SU-DHL-6 (cell line): Measurements from ENCODE around the gene NTSR1.
"Not testable (repeated sequence)": the region's sequence is repeated elsewhere in the genome, so short reads cannot be mapped to it uniquely, and the experiment has no call there.

Experiments used
- H2AFZ ChIP-seq: fragments of 200-600 bp; sonication (generic); 2 replicates; pipeline ENCODE4 v1.6.1; 2014; ENCODE audit warnings: low read depth, mild to moderate bottlenecking, moderate library complexity, mixed read lengths, antibody characterized with exemption, low read length; ENCODE audit not compliant: severe bottlenecking
- H3F3A ChIP-seq: fragments of 200-600 bp; shearing (Covaris generic); 2 replicates; pipeline ENCODE4 v1.6.0; 2016; ENCODE audit warnings: antibody characterized with exemption, mild to moderate bottlenecking; ENCODE audit not compliant: insufficient read depth
- H3K27ac ChIP-seq: fragments of 200-600 bp; sonication (generic); 2 replicates; pipeline ENCODE4 v1.5.1; 2016; ENCODE audit warnings: low read depth, mild to moderate bottlenecking, low read length, moderate library complexity, mixed read lengths
- H3K27me3 ChIP-seq: fragments of 200-600 bp; sonication (generic), shearing (Covaris generic); 2 replicates; pipeline ENCODE4 v1.6.0; 2014; ENCODE audit warnings: mild to moderate bottlenecking, low read length
- H3K36me3 ChIP-seq: fragments of 200-600 bp; sonication (generic); 2 replicates; pipeline ENCODE4 v1.6.1; 2014; ENCODE audit warnings: mild to moderate bottlenecking, low read length, mixed read lengths
- H3K4me2 ChIP-seq: fragments of 300-600, 200-600 bp; shearing (Covaris generic), sonication (generic); 2 replicates; pipeline ENCODE4 v1.6.0; 2014; ENCODE audit warnings: low read length, low read depth, mild to moderate bottlenecking; ENCODE audit not compliant: poor library complexity, severe bottlenecking
- H3K4me3 ChIP-seq: fragments of 200-600 bp; sonication (generic); 2 replicates; pipeline ENCODE4 v1.5.1; 2014; ENCODE audit warnings: antibody characterized with exemption, low read length, mild to moderate bottlenecking, mixed read lengths; ENCODE audit not compliant: insufficient read depth, poor library complexity, severe bottlenecking
- H3K79me2 ChIP-seq: fragments of 200-600 bp; sonication (generic); 2 replicates; pipeline ENCODE4 v1.6.1; 2014; ENCODE audit warnings: mild to moderate bottlenecking, low read length, moderate library complexity; ENCODE audit not compliant: insufficient read depth
- H3K9ac ChIP-seq: fragments of 200-600 bp; sonication (generic); 2 replicates; pipeline ENCODE4 v1.7.0; 2014; ENCODE audit warnings: mild to moderate bottlenecking, low read length
- H3K9me2 ChIP-seq: fragments of 200-600 bp; sonication (generic); replicated peaks from 2 replicates; pipeline ENCODE4 v1.6.1; 2014; ENCODE audit warnings: low read length; ENCODE audit not compliant: insufficient read depth
- H3K9me3 ChIP-seq: fragments of 200-600 bp; sonication (generic); 2 replicates; pipeline ENCODE4 v1.6.1; 2014; ENCODE audit warnings: low read length, mixed read lengths; ENCODE audit not compliant: insufficient read depth
- H4K20me1 ChIP-seq: fragments of 200-600 bp; sonication (generic); 2 replicates; pipeline ENCODE4 v1.6.1; 2014; ENCODE audit warnings: low read depth, mild to moderate bottlenecking, antibody characterized with exemption, low read length, moderate library complexity, mixed read lengths
- EZH2phosphoT487 ChIP-seq: fragments of 200-600 bp; sonication (generic), shearing (Covaris generic); conservative IDR thresholded peaks from 2 replicates; pipeline ENCODE4 v1.6.1; 2018; ENCODE audit warnings: mild to moderate bottlenecking, antibody characterized with exemption, low read length, moderate library complexity, mixed read lengths
- TF ChIP-seq, protein P1 (sequence below): fragments of 200-600 bp; sonication (generic); IDR thresholded peaks from one replicate; pipeline ENCODE4 v1.5.1; 2017; ENCODE audit warnings: antibody characterized with exemption, mild to moderate bottlenecking, low read length, moderate library complexity; ENCODE audit not compliant: insufficient read depth, poor library complexity, severe bottlenecking

NTSR1 gene

DNA sequence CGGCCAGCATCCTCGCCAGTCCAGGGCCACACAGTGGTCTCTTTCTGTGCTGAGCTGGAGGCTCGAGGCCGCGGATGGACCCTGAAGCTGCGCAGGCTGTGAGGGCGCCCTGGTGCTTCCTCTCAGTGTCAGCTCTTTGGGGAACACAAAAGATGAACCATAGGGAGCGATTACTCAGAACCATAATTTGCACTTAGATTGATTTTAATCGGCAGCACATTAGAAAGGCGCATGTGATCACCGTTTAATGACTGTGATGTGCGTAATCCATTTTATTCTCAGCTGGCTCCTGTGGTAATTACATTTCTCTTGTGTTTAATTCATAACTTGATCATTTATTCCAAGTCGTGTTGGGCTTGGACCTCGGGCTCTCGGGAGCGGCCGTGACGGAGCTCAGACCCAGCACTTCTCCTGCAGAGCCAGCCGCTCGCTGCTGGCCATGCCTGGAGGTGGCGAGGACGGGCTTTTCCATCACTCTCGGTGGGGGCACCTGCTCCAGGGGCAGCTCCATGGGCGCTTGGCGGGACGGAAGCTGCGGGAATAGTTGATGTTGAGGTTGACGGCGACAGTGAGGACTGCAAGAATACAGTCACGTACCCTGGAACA lies 25.6 kb upstream of the NTSR1 start:
- Histone ChIP-seq H3K79me2 (no peaks in the 10 kb centered on the region), H3K9ac (no peak overlapping the region), H2AFZ (no peak overlapping the region), H3K27ac (no peak overlapping the region), H3K4me3 (no peak overlapping the region), H4K20me1 (no peaks in the 10 kb centered on the region), H3K4me2 (no peak overlapping the region), H3K27me3 (no peaks in the 10 kb centered on the region), H3F3A (no peaks in the 10 kb centered on the region), H3K9me3 (no peaks in the 10 kb centered on the region), H3K9me2 (no peaks in the 10 kb centered on the region), H3K36me3 (no peaks in the 10 kb centered on the region)
- TF ChIP-seq EZH2phosphoT487 = no peak
- TF ChIP-seq, protein P1, sequence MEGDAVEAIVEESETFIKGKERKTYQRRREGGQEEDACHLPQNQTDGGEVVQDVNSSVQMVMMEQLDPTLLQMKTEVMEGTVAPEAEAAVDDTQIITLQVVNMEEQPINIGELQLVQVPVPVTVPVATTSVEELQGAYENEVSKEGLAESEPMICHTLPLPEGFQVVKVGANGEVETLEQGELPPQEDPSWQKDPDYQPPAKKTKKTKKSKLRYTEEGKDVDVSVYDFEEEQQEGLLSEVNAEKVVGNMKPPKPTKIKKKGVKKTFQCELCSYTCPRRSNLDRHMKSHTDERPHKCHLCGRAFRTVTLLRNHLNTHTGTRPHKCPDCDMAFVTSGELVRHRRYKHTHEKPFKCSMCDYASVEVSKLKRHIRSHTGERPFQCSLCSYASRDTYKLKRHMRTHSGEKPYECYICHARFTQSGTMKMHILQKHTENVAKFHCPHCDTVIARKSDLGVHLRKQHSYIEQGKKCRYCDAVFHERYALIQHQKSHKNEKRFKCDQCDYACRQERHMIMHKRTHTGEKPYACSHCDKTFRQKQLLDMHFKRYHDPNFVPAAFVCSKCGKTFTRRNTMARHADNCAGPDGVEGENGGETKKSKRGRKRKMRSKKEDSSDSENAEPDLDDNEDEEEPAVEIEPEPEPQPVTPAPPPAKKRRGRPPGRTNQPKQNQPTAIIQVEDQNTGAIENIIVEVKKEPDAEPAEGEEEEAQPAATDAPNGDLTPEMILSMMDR = no peak

DNA sequence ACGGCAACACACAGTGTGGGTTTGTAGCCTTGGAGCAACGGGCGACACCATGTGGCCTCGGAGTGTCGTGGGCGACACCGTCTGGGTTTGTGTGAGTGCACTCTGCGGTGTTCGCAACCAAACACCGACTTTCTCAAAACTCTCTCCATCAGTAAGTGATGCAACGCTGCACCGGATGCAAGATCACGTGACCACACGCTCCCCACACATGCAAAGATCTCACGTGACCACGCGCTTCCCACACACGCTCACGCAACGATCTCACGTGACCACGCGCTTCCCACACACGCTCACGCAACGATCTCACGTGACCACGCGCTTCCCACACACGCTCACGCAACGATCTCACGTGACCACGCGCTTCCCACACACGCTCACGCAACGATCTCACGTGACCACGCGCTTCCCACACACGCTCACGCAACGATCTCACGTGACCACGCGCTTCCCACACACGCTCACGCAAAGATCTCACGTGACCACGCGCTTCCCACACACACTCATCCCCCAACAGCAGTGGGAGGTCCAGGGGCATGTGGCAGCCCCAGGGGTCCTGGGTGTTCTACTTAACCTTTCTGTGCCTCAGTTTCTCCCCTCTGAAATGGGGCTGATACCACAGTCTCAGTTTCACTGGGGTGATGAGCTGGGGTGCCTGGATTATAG lies 24.8 kb upstream of the NTSR1 start:
- not testable (repeated sequence) for H3F3A ChIP-seq, H3K27me3 ChIP-seq, H3K9me3 ChIP-seq, H3K79me2 ChIP-seq, H3K9me2 ChIP-seq, H3K4me2 ChIP-seq, H4K20me1 ChIP-seq, H3K36me3 ChIP-seq, H2AFZ ChIP-seq, H3K27ac ChIP-seq, H3K4me3 ChIP-seq, H3K9ac ChIP-seq

DNA sequence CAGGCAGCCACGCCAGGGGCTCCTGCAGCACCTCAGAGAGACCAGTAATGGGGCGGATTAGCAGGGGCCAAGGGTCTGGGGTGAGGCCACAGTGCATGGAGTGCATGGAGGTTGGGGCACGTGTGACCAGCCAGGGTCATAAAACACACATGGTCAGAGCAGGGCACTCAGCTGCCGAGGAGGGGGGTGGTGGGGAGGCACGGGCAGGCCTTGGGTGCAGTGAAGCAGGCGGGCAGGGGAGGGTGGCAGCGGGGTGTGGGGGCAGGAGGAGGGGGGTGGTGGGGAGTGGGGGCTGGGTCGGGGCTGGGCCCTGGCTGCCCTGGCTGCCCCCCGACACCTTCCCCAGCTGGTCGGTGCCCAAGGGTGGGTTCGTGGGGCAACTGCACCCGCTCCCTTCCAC lies 23.7 kb upstream of the NTSR1 start:
- no peak for TF ChIP-seq EZH2phosphoT487
- TF ChIP-seq, protein P1 = no peak
- no peak overlapping the region for H3K27ac ChIP-seq
- no peaks in the 10 kb centered on the region for H3K79me2 ChIP-seq
- H2AFZ ChIP-seq = no peak overlapping the region
- H3K9ac ChIP-seq = no peak overlapping the region
- H3K4me3 ChIP-seq = no peak overlapping the region
- H4K20me1 ChIP-seq = no peaks in the 10 kb centered on the region
- H3K4me2 ChIP-seq = no peak overlapping the region
- no peaks in the 10 kb centered on the region for H3K36me3 ChIP-seq
- no peaks in the 10 kb centered on the region for H3K27me3 ChIP-seq
- H3K9me3 ChIP-seq = no peaks in the 10 kb centered on the region
- no peaks in the 10 kb centered on the region for H3F3A ChIP-seq
- no peaks in the 10 kb centered on the region for H3K9me2 ChIP-seq

DNA sequence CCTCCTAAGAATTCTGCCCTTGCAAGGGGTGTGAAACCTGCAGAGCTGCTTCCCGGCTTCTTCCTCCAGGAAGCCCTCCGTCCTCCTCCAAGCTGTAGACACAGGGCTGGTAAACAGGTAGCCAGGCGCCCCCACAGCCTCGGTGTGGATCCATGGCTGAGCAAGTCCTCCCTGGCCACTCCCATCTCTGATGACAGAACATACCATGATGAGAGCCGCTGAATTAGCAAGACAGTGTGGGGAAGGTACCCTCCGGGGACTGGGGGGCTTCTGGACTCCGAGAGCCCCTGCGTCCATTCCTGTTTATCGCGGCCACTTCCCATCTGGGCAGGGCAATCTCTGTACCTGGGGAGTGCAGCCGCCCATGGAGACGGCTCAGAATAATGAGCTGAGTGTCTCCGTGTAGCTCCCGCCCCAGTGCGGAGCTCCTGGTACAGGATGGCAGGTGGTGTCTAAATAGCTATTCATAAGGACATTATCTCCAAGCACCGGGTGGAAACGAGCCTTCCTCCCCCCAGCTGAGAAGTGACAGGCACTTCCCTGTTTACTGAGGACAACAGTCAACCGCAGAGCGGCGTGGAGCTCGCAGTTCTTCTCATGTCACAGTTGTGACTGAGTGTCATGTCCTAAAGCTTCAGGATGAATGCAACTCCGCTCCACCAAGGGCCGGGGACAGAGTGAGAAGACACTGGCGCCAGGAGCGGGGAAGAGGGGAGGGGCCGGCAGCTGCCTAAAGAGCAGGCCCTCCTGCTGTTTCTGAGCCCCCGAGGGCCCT lies 22.7 kb upstream of the NTSR1 start:
- H3K27me3 ChIP-seq = no peaks in the 10 kb centered on the region
- no peaks in the 10 kb centered on the region for H4K20me1 ChIP-seq
- no peaks in the 10 kb centered on the region for H3K9me2 ChIP-seq
- H3K4me3 ChIP-seq = no peak overlapping the region
- no peak overlapping the region for H3K4me2 ChIP-seq
- H2AFZ ChIP-seq = no peak overlapping the region
- TF ChIP-seq, protein P1 = no peak
- TF ChIP-seq EZH2phosphoT487 = no peak
- H3K9ac ChIP-seq = no peak overlapping the region
- no peaks in the 10 kb centered on the region for H3F3A ChIP-seq
- H3K79me2 ChIP-seq = no peaks in the 10 kb centered on the region
- H3K36me3 ChIP-seq = no peaks in the 10 kb centered on the region
- no peaks in the 10 kb centered on the region for H3K9me3 ChIP-seq
- H3K27ac ChIP-seq = no peak overlapping the region
